Tibial nerve (tissue), 4 donors: ENCODE measurements around the gene CTNNA2. TPM values are rescaled to one million over a fixed set of nuclear protein-coding genes. Genes with fewer than 3 reads are reported as not detected.

ENCODE experiments used
- DNase-seq, 2 donors: peaks; one replicate each; pipeline ENCODE4 v3.0.0-alpha.2; 2019; ENCODE audit warnings: low spot score in 2 of 2
- H3K27ac ChIP-seq, 4 donors: fragments of 200-600 bp; sonication (generic) in 3 of 4; one replicate each; pipeline ENCODE4 v1.5.1; 2017 to 2019; ENCODE audit warnings: mild to moderate bottlenecking in 1 of 4
- H3K27me3 ChIP-seq, 2 donors: fragments of 200-600 bp; sonication (generic) in 1 of 2; one replicate each; pipeline versions ENCODE4 v1.5.1 to v1.6.0; 2017 to 2019
- H3K36me3 ChIP-seq, 3 donors: fragments of 200-600 bp; sonication (generic); one replicate each; pipeline ENCODE4 v1.5.1; 2018 to 2019
- H3K4me1 ChIP-seq, 4 donors: fragments of 200-600 bp; sonication (generic) in 3 of 4; one replicate each; pipeline ENCODE4 v1.5.1; 2017 to 2019
- H3K4me3 ChIP-seq, 4 donors: fragments of 200-600 bp; sonication (generic) in 3 of 4; one replicate each; pipeline ENCODE4 v1.5.1; 2017 to 2019; ENCODE audit warnings: mild to moderate bottlenecking in 1 of 4, moderate library complexity in 1 of 4
- H3K9me3 ChIP-seq, 4 donors: fragments of 200-600 bp; sonication (generic) in 3 of 4; one replicate each; pipeline ENCODE4 v1.5.1; 2017 to 2019
- EP300 ChIP-seq, 2 donors: sonication (generic); formaldehyde crosslinking; IDR thresholded peaks; one replicate each; pipeline ENCODE4 v1.6.1; 2017; ENCODE audit warnings: antibody characterized with exemption in 2 of 2, mild to moderate bottlenecking in 1 of 2
- POLR2A ChIP-seq, 2 donors: fragments of 450-650 bp; IDR thresholded peaks; one replicate each; pipeline ENCODE4 v1.6.1; 2017; ENCODE audit warnings: antibody characterized with exemption in 2 of 2, mild to moderate bottlenecking in 2 of 2, moderate library complexity in 2 of 2
- WGBS, 2 donors: methylation state at CpG; one replicate each; pipeline ENCODE4 v1.1.5; 2018; 5-methylcytosine and 5-hydroxymethylcytosine counted together
- small RNA-seq: library from RNA; depleted of rRNA; stranded (forward); fragments of <200 nt; gene quantifications from one replicate; pipeline ENCODE3, GENCODE V24; 2016
- total RNA-seq, 4 donors: library from RNA; depleted of rRNA; stranded (reverse); fragments of >200 nt; gene quantifications; one replicate each; pipeline ENCODE4 v1.1.0, GENCODE V29; 2016
- TF ChIP-seq, protein P1 (sequence below), 5 experiments: fragments of 200-600 bp in 3 of 5; fragments of 450-650 bp in 2 of 5; sonication (generic) in 3 of 5; IDR thresholded peaks; one replicate each; pipeline ENCODE4 v1.5.1; 2016 to 2019; ENCODE audit warnings: antibody characterized with exemption in 5 of 5, mild to moderate bottlenecking in 3 of 5, moderate library complexity in 2 of 5

The CTNNA2 gene
- total RNA-seq, 4 donors from 2014 or later, result 0.39 to 3.3 (median 0.75) TPM

GRCh38 chr2:80687524-80687923 lies 1174.7 kb downstream of the CTNNA2 start:
- no peak for TF ChIP-seq EP300 (IDR thresholded peaks at IDR 0.05)
- TF ChIP-seq POLR2A (IDR thresholded peaks at IDR 0.05), result no peak
- TF ChIP-seq, protein P1, sequence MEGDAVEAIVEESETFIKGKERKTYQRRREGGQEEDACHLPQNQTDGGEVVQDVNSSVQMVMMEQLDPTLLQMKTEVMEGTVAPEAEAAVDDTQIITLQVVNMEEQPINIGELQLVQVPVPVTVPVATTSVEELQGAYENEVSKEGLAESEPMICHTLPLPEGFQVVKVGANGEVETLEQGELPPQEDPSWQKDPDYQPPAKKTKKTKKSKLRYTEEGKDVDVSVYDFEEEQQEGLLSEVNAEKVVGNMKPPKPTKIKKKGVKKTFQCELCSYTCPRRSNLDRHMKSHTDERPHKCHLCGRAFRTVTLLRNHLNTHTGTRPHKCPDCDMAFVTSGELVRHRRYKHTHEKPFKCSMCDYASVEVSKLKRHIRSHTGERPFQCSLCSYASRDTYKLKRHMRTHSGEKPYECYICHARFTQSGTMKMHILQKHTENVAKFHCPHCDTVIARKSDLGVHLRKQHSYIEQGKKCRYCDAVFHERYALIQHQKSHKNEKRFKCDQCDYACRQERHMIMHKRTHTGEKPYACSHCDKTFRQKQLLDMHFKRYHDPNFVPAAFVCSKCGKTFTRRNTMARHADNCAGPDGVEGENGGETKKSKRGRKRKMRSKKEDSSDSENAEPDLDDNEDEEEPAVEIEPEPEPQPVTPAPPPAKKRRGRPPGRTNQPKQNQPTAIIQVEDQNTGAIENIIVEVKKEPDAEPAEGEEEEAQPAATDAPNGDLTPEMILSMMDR (IDR thresholded peaks at IDR 0.05), result no peak
- no peak overlapping the region for H3K27ac ChIP-seq
- H3K4me1 ChIP-seq, result no peaks in the 10 kb centered on the region
- no peaks in the 10 kb centered on the region for H3K36me3 ChIP-seq
- H3K27me3 ChIP-seq, result no peaks in the 10 kb centered on the region
- no peak for DNase-seq
- H3K4me3 ChIP-seq, result no peak overlapping the region
- H3K9me3 ChIP-seq, result no peaks in the 10 kb centered on the region

GRCh38 chr2:80689106-80689505 lies 1176.3 kb downstream of the CTNNA2 start:
- H3K27me3 ChIP-seq, result no peaks in the 10 kb centered on the region
- H3K27ac ChIP-seq, result no peak overlapping the region
- no peaks in the 10 kb centered on the region for H3K36me3 ChIP-seq
- TF ChIP-seq POLR2A (IDR thresholded peaks at IDR 0.05) (no peak), EP300 (IDR thresholded peaks at IDR 0.05) (no peak)
- TF ChIP-seq, protein P1 (IDR thresholded peaks at IDR 0.05), result no peak
- H3K4me3 ChIP-seq, result no peak overlapping the region
- 71 to 74% methylated on average over 1 of the region's 1 CpG for WGBS, 2 donors
- no peaks in the 10 kb centered on the region for H3K4me1 ChIP-seq
- DNase-seq, result no peak
- H3K9me3 ChIP-seq, result no peaks in the 10 kb centered on the region

Small RNA genes within 50 kb of the gene (small RNA-seq; reads per million reads assigned to genes)
- gene MIR4264 (not detected), gene MIR8080 (not detected), gene RNU6-561P (not detected)
